ENCODE measurements around the gene C1QL3. TPM values are rescaled to one million over a fixed set of nuclear protein-coding genes. Genes with fewer than 3 reads are reported as not detected.

The C1QL3 gene
- total and polyA plus RNA-seq, 9 donors = 0.07 to 0.11 TPM; not detected in 7

- intact Hi-C loops (cut with DNase I) = no loop called here
- TF ChIP-seq CTCF (IDR thresholded peaks at IDR 0.05) (no peak), EP300 (IDR thresholded peaks at IDR 0.05) (no peak), POLR2A (IDR thresholded peaks at IDR 0.05) (no peak)
- no peaks in the 10 kb centered on the region for H3K9me3 ChIP-seq
Measured at GRCh38 chr10:16544099-16544498, 22.4 kb upstream of the C1QL3 start.

GRCh38 chr10:16536155-16536554 lies 14.5 kb upstream of the C1QL3 start:
- intact Hi-C loops (cut with DNase I) = no loop called here
- Histone ChIP-seq H3K27ac (no peak overlapping the region), H3K4me1 (ENCODE audit: insufficient read depth) (no peaks in the 10 kb centered on the region), H3K9me3 (no peaks in the 10 kb centered on the region), H3K27me3 (no peaks in the 10 kb centered on the region), H3K36me3 (no peaks in the 10 kb centered on the region), H3K4me3 (no peak overlapping the region)
- WGBS, 3 donors = 87 to 91% (median 88%) methylated on average over 5 of the region's 5 CpGs
- DNase-seq = no peak
- TF ChIP-seq POLR2A (IDR thresholded peaks at IDR 0.05) = no peak
- no peak for TF ChIP-seq EP300 (IDR thresholded peaks at IDR 0.05)
- TF ChIP-seq CTCF (IDR thresholded peaks at IDR 0.05) = no peak

More at GRCh38 chr10:16544099-16544498, 22.4 kb upstream of the C1QL3 start:
- Histone ChIP-seq H3K27me3 (no peaks in the 10 kb centered on the region), H3K4me1 (ENCODE audit: insufficient read depth) (no peaks in the 10 kb centered on the region), H3K4me3 (no peak overlapping the region), H3K27ac (no peak overlapping the region), H3K36me3 (no peaks in the 10 kb centered on the region)
- DNase-seq = no peak
- 63 to 73% (median 66%) methylated on average over 3 of the region's 3 CpGs for WGBS, 3 donors

- no peaks in the 10 kb centered on the region for H3K27me3 ChIP-seq
- no peak for TF ChIP-seq EP300 (IDR thresholded peaks at IDR 0.05)
- no peak for TF ChIP-seq CTCF (IDR thresholded peaks at IDR 0.05)
- no peak for TF ChIP-seq POLR2A (IDR thresholded peaks at IDR 0.05)
- H3K4me3 ChIP-seq = no peak overlapping the region
- H3K36me3 ChIP-seq = no peaks in the 10 kb centered on the region
- H3K4me1 ChIP-seq (ENCODE audit: insufficient read depth) = no peaks in the 10 kb centered on the region
- no peak overlapping the region for H3K27ac ChIP-seq
- no peaks in the 10 kb centered on the region for H3K9me3 ChIP-seq
- 76 to 83% (median 82%) methylated on average over 3 of the region's 3 CpGs for WGBS, 3 donors
- intact Hi-C loops (cut with DNase I) = no loop called here
- DNase-seq = no peak
Measured at GRCh38 chr10:16529853-16530252, 8.2 kb upstream of the C1QL3 start.

- Histone ChIP-seq H3K4me3 (no peak overlapping the region), H3K9me3 (no peaks in the 10 kb centered on the region), H3K36me3 (no peaks in the 10 kb centered on the region), H3K4me1 (ENCODE audit: insufficient read depth) (no peaks in the 10 kb centered on the region), H3K27ac (no peak overlapping the region), H3K27me3 (no peaks in the 10 kb centered on the region)
- WGBS, 3 donors = 43 to 61% (median 51%) methylated on average over 4 of the region's 4 CpGs
- intact Hi-C loops (cut with DNase I) = no loop called here
- no peak for TF ChIP-seq POLR2A (IDR thresholded peaks at IDR 0.05)
- no peak for DNase-seq
Measured at GRCh38 chr10:16527452-16527851, 5.8 kb upstream of the C1QL3 start.

GRCh38 chr10:16520900-16521299 lies 779 bp downstream of the C1QL3 start:
- H3K27me3 ChIP-seq = no peaks in the 10 kb centered on the region
- H3K4me3 ChIP-seq = peak overlapping the region; percentile 9
- intact Hi-C loops (cut with DNase I) = no loop called here
- TF ChIP-seq EP300 (IDR thresholded peaks at IDR 0.05) = no peak
- TF ChIP-seq CTCF (IDR thresholded peaks at IDR 0.05) = no peak
- no peak for TF ChIP-seq POLR2A (IDR thresholded peaks at IDR 0.05)
- 0 to 1% (median 1%) methylated on average over 34 to 39 of the region's 39 CpGs for WGBS, 3 donors
- DNase-seq = peak in 1 of 5 donors; percentile 11
- peaks cover 8% of the 10 kb centered on the region for H3K4me1 ChIP-seq (ENCODE audit: insufficient read depth)
- no peak overlapping the region for H3K27ac ChIP-seq
- H3K9me3 ChIP-seq = no peaks in the 10 kb centered on the region
- H3K36me3 ChIP-seq = no peaks in the 10 kb centered on the region

Data from ovary (tissue), 9 donors.